HG03097 (cell line): ENCODE measurements around the gene ZNF783.
A peak's percentile ranks its signal among the peaks of the same experiment; 100 is the strongest.
"Not testable (repeated sequence)": the region's sequence is repeated elsewhere in the genome, so short reads cannot be mapped to it uniquely, and the experiment has no call there.

Experiments used
- ATAC-seq: cut with Tn5 transposase; IDR thresholded peaks from one replicate; pipeline ENCODE4 v1.9.1; 2021; ENCODE audit not compliant: unreplicated experiment, low FRiP score

Gene ZNF783

DNA sequence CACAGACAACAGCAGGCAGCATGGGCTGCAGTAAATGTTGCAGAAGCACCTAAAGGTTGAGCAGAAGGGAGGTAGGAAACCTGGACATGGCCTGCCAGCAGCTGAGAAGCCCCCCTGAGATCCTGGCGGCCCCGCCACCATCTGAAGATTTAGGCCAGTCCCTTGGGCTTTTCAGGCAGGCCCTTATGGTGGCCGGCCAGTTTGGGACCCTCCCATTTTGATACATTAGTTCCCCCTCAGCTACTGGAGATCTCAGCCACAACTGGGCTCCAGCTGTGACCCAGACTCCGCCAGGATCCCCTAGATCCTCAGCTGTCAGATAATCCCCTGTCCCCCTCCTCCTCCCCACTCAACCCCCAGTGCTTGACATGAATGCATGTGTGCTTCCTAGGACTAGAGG lies 34.4 kb downstream of the ZNF783 start:
- no peak for ATAC-seq

DNA sequence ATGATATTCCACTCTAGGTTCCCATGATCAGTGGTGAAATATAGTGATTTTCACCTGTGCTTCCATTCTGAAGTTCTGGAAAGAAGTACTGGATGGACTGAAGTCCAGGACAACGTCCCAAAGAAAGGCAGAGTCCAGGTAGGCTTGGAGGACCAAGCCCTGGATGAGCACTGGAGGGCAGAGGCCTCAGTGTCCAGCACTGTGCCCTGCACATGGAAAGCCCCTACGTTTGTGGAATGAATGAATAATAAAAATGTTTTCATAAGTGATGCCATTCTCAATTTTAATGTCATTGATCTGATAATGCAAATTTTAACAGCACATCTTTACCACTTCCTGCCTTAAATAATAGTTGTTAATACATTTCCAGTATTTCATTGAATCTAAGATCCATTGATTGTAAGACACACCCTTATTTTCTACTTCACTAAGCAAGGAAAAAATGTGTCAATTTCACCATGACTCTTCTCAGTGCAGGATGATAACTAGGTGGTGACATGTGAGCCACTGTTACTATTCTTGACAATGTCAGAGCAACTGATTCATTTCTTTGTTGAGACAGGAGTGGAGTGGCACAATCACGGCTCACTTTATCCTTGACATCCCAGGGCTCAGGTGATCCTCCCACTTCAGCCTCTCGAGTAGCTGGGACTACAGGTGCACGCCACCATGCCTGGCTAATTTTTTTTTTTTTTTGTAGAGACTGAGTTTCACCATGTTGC lies 35.2 kb downstream of the ZNF783 start:
- no peak for ATAC-seq

DNA sequence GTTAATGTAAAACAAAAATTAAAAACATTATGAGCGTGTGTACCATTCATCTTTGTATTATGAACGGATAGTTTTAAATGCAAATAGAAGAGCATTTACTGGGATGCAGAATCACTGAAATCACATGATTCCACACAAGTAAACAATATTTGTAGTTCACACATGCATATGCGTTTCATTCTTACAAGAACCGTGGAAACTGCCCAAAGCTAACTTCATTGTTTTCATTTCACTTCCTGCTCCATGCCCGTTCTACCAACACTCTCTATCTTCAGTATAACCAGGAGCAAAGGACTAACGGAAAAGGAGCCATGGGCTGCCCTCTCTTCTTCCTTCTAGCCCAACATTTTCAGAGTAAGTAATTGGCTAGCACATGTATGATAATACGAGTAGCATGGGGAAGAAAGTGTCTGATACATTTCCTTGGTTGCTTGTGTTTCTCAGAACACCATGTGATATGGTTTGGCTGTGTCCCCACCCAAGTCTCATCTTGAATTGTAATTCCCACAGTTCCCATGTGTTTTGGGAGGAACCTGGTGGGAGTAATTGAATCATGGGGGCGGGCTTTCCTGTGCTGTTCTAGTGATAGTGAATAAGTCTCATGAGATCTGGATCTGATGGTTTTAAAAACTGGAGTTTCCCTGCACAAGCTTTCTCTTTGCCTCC lies 38.8 kb downstream of the ZNF783 start:
- ATAC-seq: no peak

DNA sequence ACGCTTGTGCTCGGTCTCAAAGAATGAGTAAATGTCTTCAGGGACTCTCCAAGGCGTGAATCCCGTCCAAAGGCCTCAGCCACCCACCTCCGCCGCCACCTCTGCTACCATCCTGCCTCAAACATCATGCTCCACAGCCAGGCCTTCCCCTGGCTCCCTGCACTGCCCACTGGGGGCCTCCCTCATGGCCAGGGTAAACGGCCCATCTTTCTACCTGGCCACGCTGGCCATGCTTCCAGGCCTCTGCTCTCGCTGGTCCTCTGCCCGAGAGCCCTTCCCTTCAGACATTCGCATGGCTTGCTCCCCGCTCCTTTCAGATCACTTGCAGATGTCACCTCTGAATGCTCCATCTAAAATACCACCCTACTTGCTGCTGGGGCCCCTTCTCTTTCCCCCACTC lies 40.2 kb downstream of the ZNF783 start:
- ATAC-seq: no peak

DNA sequence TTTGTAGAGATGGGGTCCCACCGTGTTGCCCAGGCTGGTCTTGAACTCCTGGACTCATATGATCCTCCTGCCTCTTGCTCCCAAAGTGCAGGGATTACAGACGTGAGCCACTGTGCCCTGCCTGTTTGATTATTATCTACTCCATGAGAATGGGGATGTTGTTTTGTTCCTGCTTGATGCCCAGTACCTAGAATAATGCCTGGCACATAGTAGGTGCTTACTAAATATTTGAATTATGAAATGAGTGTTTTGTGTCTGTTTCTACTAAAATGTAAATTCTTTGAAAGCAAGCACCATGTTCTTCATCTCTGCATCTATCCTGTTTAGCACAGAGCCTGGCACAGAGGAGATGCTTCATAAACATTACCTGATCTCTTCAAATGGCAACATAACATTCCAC lies 40.9 kb downstream of the ZNF783 start:
- no peak for ATAC-seq

DNA sequence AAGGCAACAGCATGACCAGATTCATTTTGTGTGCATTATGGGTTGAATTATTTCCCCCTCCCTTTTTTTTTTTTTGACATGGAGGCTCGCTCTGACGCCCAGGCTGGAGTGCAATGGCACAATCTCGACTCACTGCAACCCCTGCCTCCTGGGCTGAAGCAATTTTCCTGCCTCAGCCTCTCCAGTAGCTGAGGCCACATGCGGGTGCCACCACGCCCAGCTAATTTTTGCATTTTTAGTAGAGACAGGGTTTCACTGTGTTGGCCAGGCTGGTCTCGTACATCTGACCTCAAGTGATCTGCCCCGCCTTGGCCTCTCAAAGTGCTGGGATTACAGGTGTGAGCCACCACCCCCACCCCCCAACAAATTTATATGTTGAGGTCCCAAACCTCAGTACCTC lies 42.0 kb downstream of the ZNF783 start:
- no peak for ATAC-seq

DNA sequence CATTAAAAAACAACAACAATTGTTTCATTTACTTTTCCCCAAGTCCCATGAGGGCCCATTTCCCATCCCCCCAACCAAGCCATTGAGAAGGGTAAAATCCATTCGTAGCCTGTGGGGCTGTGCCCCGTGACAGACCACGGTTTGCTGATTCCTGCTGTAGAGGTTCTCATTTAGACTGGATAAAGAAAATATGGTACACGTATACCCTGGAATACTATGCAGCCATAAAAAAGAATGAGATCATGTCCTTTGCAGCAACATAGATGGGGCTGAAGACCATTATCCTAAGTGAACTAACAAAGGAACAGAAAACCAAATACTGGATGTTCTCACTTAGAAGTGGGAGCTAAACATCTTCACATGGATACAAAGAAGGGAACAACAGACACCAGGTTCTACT lies 44.9 kb downstream of the ZNF783 start:
- ATAC-seq: no peak

DNA sequence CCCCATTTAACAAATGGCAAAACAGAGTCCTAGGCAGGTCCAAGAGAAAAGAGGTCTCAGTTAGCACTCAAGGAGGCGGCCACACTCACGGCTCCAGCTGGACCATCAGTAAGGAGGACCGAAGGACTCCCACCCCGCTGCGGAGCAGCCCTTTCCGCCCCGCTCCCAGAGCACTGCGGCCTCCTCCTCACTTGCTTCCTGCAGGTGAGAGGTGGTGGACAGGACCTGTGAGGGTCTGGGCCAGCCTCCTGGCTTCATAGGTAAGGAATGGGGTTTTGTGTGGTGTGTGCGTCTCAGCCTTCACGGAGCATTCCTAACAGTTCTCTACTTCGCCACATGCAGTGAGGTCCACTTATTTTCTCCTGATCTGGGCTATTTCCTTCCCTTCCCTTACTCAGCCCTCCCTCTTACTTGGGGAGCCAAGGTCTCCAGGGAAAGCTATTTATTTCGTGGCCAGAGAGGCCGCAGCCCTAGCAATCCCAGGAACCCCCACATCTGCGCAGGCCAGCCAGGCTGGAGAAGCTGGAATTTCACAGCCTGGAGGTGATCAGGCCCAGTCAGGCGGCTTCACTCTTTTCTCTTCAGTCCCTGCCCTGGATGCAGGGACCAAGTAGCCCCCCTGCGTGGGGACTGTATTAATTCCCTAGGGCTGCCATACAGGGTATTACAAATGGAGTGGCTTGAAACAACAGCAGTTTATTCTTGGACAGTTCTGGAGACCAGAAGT lies 45.9 kb downstream of the ZNF783 start:
- ATAC-seq: no peak

DNA sequence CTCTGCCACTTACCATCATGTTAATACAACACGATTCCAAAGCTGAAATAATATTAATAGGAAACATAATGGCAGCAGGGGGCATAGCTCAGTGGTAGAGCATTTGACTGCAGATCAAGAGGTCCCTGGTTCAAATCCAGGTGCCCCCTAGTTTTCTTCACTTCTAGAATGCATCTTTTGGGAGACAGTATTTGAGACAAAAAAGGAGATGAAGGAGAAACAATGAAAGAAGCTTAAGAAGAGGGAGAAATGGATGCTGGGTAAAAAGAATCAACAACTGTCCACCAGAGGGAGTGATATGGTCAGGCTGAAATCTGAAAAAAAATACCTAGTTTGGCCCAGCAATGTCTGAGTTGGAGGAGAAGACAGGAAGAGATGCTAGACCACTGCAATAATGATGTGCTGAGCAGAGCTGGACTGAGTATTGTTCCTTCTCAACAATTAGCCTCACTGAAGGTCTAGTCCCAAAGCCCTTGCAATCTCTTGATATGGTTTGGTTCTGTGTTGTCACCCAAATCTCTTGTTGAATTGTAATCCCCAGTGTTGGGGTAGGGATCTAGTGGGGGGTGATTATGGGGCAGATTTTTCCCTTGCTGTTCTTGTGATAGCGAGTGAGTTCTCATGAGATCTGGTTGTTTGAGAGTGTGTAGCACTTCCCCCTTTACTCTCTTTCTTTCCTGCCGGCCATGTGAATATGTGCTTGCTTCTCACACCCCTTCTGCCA lies 48.3 kb downstream of the ZNF783 start:
- ATAC-seq: peak; percentile 66

DNA sequence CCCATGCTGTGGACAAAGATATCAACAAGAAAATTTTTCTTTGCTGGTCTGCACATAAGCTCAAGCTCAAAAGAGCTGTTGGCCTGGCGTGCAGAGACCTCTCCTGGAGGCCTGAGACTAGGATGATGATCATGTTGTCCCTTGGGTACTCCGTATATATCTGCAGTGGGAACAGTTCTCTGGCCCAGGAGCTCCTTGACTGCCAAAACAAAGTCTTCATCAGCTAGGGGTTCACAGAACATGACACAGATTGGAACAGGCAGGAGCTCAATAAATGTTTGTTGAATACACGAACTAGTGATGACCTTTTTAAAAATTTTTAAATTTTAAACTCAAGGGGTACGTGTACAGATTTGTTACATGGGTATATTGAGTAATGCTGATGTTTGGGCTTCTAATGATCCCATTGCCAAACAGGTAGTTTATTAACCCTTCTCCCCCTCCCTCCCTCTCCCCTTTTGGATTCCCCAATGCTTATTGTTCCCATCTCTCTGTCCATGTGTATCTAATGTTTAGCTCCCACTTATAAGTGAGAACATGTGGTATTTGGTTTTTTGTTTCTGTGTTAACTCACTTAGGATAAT lies 49.1 kb downstream of the ZNF783 start:
- ATAC-seq: no peak

DNA sequence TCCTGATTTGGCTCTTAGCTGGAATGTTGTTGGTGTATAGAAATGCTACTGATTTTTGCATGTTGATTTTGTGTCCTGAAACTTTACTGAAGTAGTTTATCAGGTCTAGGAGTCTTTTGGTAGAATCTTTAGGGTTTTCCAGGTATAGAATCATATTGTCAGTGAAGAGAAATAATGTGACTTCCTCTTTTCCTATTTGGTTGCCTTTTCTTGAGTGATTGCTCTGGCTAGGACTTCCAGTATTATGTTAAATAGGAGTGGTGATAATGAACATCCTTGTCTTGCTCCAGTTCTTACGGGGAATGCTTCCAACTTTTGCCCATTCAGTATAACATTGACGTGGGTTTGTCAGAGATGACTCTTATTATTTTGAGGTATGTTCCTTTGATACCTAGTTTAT lies 52.0 kb downstream of the ZNF783 start:
- no peak for ATAC-seq

DNA sequence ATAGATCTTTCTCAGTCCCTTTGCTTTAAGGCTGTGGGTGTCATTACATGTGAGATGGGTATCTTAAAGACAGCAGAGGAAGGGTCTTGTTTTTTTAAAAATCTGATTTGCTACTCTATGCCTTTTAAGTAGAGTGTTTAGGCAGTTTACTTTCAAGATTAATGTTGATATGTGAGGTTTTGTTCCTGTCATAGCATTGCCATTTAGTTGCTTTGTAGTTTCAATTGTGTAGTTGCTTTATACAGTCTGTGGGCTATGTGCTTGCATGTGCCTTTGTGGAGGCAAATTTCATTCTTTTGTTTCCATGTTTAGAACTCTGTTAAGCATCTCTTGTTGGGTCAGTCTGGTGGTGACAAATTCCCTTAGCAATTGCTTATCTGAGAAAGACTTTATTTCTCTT lies 54.6 kb downstream of the ZNF783 start:
- no peak for ATAC-seq

DNA sequence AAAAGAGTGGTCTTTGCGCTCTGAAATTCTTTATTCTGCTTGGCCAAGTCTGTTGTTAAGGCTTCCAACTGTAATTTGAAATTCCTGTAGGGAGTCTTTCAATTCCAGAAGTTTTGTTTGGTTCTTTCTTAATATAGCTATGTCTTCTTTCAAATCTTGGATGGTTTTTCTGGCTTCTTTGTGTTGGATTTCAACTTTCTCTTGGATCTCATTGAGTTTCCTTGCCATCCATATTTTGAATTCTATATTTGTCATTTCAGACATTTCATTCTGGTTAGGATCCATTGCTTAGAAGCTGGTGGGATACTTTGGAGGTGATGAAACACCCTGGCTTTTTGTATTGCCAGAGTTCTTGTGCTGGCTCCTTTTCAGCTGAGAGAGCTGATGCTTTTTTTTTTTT lies 55.5 kb downstream of the ZNF783 start:
- ATAC-seq: no peak

DNA sequence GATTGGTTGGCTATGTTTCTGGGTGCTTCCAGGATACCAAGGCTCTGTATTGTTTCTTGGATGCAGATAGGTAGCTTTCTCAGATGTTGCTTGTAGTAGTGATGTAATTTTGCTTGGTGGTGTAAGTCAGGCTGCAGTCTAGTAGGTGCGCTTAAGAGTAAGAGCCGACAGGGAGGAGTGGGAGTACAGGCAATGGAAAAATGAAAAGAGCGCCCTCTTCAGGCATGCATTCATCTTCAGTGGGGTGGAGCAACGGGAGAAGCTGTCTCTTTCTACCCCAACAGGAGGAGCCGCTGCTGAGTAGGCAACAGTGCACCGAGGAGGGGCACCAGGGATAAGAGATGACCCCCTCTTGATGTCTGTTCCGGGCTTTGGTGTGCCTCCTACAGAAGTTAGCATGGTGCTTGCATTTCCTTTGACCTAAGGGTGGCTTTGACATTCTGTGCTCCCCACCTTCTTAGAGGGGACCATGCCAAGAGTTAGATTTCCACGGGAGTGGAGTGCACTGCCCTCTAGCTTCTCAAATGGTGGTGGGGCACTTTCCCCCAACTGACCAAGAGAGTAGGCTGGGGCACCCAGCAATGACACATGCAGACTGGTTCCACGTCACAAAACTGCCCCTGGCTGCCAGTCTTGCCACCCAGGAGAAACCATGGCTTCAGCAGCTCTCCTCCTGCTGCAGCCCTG lies 56.1 kb downstream of the ZNF783 start:
- no peak for ATAC-seq

DNA sequence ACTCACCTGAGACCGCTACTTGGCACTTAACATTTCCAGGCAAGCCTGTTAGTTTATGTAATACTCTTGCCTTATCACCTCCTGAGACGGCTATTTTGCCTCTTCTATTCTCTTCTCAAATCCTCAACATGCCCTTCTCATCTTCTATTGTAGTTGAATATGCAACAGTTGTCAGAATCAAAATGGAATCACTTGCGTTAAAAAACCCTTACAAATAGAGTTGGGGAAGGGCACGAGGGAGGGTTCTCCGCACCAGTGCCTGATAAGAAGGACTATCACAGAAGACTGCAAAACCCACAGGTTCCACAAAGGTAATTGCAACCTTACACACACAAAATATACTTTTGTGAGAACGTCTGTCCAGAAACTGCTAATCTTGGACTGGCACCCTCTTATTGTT lies 57.4 kb downstream of the ZNF783 start:
- ATAC-seq: no peak

DNA sequence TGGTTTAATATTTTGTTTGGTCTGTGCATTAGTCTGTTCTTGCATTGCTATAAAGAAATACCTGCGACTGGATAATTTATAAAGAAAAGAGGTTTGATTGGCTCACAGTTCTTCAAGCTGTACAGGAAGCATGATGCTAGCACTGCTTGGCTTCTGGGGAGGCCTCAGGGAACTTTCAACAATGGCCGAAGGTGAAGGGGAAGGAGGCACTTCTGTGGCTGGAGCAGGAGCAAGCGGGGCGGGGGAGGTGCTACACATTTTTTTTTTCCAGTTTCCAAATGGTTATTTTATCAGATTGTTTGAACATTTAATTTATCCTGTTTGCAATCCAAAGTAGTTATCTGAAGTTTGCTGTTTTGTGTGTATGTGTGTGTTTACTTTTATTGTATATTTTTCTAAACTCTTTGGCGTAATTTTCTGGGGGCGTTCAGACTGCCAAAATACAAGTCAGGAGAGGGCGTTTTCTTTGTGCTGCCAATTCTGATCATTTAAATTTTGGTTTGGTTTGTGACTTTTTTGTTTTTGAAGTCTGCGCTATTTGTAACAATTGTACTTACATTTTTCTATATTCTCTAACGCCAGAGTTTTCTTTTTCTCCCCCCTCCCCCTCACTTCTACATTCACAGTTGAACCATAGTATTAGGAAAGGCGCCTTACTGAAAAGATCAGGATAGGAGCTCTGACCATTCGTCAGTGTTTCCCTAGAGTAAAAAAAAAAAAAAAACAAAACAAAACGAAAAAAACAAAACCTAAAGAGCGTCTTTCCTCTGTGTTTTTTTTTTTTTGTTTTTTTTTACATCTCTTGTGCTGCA lies 58.5 kb downstream of the ZNF783 start:
- ATAC-seq: no peak

DNA sequence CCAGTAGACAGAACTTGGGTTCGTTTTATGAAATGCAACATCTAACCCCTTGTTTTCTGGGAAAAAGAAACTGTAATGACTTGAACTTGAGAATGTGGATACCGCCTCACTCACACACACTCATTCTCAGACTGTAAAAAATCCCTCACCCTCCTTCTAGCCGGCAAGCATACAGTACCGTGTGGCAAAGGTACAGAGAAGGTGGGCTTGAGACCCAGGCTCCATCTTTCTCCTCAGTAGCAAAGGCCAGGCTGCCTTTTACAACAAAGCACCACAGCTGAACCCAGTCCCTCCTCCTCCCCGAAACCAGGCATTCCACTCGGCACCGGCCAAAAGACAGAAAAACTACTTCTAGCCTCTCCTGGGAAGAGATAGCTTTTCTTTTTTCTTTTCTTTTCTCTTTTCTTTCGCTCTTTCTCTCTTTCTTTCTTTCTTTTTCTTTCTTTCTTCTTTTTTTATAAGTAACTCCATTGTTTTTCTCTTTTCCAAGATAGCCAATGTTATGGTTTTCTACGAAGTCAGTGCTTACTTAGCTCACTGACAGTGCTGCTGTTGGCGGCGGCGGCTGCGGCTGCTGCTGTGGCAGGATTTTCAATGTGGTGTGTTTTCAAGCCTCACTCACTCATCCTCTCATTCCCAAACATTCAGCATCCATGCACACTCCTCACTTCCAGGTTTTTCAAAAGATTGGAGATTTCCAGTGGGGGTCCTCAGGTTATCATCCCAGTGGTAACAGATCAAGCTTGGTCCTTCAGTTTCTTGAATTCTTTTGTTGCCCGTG lies 59.3 kb downstream of the ZNF783 start:
- ATAC-seq: not testable (repeated sequence)

DNA sequence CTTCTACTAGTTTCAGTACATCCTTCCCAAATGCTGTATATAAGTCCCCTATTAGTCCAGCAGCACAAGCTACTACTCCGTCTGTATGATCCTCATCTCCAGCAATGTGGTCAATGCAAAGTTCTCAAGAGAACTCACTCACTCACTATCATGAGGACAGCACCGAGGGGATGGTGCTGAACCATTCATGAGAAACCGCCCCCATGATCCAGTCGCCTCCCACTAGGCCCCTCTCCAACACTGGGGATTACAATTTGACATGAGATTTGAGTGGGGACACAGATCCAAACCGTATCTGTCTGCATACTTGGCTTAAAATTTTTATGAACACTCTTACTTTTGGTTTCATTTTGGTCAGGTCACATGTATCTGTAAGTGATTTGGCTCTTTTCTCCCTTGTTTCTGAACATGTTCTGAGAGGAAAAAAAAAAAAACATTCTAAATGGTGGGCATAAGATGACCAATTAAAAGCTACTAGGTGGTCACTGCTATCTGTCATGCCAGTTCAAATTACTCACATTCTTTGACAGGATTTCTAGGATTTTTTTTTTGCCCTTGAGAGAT lies 60.1 kb downstream of the ZNF783 start:
- ATAC-seq: no peak
